ENCODE results near the gene VSTM4. TPM values are rescaled to one million over a fixed set of nuclear protein-coding genes. Genes with fewer than 3 reads are reported as not detected.
A peak's percentile ranks its signal among the peaks of the same experiment; 100 is the strongest.

The VSTM4 gene
- polyA plus RNA-seq, 4 donors: 0.81 to 7.2 (median 2.4) TPM; not detected in 1

DNA sequence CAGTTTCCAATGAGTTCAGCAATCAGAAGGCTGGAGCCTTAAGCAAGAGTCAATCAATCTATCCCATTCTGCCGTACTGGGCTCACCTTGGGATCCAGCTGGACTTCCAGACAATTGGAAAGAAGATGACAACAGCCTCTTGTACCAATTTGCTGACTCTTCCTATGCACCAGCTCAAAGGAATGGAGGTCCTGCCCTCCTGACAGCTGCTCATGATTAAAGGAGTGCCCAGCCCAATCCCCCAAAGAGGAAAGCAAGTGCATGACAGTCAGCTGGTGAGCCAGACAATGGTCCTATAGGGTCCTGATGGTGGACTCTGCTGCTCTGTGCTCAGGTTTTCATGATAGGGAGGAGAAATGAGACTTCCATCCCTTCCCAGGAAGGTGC is 25.1 kb downstream of the VSTM4 start:
- FAIRE-seq: no peak
- Histone ChIP-seq H3K27ac (ENCODE audit: low read depth in 1 of 3, low read length in 2 of 3) (no peak overlapping the region), H3K27me3 (ENCODE audit: control insufficient read depth in 3 of 3, insufficient read depth in 3 of 3, low read length in 3 of 3) (no peaks in the 10 kb centered on the region), H3K4me3 (ENCODE audit: low read depth in 1 of 3, low read length in 3 of 3) (no peak overlapping the region), H3K9me3 (ENCODE audit: control insufficient read depth in 2 of 2, insufficient read depth in 1 of 2, low read depth in 1 of 2, low read length in 1 of 2) (peaks cover 0 to 6% of the 10 kb centered on the region in 2 donors), H3K36me3 (ENCODE audit: control insufficient read depth in 3 of 3, insufficient read depth in 2 of 3, low read depth in 1 of 3, low read length in 3 of 3) (no peaks in the 10 kb centered on the region), H3K4me1 (ENCODE audit: control insufficient read depth in 3 of 3, insufficient read depth in 2 of 3, low read depth in 1 of 3, low read length in 2 of 3) (no peaks in the 10 kb centered on the region)
- WGBS, 3 donors: 57 to 66% (median 60%) methylated on average over 1 of the region's 1 CpG
- DNase-seq: no peak

DNA sequence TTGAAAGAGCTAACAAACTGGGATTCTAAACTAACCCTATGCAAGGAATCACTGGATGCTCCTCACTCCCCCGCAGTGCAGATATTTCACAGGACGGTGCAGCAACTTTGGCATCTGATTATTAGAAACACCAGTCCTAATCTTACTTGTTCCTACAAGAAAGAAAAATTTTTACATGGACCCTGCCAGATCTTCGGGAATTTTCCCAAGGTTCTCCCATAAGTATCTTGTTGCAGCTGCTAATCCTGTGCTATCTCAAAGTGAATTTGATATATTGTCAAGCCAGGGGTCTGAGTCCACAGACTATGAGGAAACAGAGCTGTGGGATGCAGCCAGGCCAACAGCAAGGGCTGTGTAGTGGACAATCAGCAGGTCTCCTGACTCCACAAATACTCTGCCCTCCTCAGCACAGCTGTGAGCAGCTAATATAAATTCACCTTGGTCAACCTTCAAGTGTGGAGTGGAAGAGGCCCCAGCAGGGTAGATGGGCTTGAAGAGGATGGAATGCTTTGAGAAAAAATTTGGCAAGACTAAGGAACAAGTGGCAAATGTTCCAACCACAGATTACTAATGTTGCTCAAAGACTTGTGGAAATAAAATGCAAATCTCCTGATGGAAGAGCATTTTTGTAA is 25.6 kb downstream of the VSTM4 start:
- Histone ChIP-seq H3K4me1 (ENCODE audit: control insufficient read depth in 3 of 3, insufficient read depth in 2 of 3, low read depth in 1 of 3, low read length in 2 of 3) (no peaks in the 10 kb centered on the region), H3K4me3 (ENCODE audit: low read depth in 1 of 3, low read length in 3 of 3) (no peak overlapping the region), H3K36me3 (ENCODE audit: control insufficient read depth in 3 of 3, insufficient read depth in 2 of 3, low read depth in 1 of 3, low read length in 3 of 3) (no peaks in the 10 kb centered on the region), H3K27me3 (ENCODE audit: control insufficient read depth in 3 of 3, insufficient read depth in 3 of 3, low read length in 3 of 3) (no peaks in the 10 kb centered on the region), H3K27ac (ENCODE audit: low read depth in 1 of 3, low read length in 2 of 3) (no peak overlapping the region), H3K9me3 (ENCODE audit: control insufficient read depth in 2 of 2, insufficient read depth in 1 of 2, low read depth in 1 of 2, low read length in 1 of 2) (peaks cover 0 to 4% of the 10 kb centered on the region in 2 donors)
- DNase-seq (no peak), FAIRE-seq (no peak)
- 62 to 82% (median 70%) methylated on average over 3 of the region's 3 CpGs for WGBS, 3 donors

DNA sequence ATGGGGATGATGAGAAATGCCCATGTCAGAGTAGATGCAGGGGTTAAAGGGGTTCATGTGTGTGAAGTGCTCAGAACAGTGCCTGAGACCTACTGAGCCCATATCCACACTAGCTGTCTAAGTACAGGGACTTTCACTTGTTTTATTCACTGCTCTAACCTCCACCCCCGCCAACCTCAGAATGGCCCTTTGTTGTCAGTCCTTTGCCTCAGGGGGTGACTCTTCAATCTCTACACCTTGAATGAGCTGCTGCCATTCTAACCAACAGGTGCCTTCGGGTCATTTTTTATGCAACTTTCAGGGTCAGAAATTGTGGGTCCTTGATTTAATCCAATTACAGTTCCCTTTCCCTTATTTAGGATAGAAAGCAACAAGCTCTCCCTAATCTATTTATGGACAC is 26.2 kb downstream of the VSTM4 start:
- no peaks in the 10 kb centered on the region for H3K4me1 ChIP-seq (ENCODE audit: control insufficient read depth in 3 of 3, insufficient read depth in 2 of 3, low read depth in 1 of 3, low read length in 2 of 3)
- 81 to 85% (median 82%) methylated on average over 2 of the region's 2 CpGs for WGBS, 3 donors
- no peaks in the 10 kb centered on the region for H3K27me3 ChIP-seq (ENCODE audit: control insufficient read depth in 3 of 3, insufficient read depth in 3 of 3, low read length in 3 of 3)
- FAIRE-seq: no peak
- no peak for DNase-seq
- H3K36me3 ChIP-seq (ENCODE audit: control insufficient read depth in 3 of 3, insufficient read depth in 2 of 3, low read depth in 1 of 3, low read length in 3 of 3): no peaks in the 10 kb centered on the region
- no peak overlapping the region for H3K4me3 ChIP-seq (ENCODE audit: low read depth in 1 of 3, low read length in 3 of 3)
- peaks cover 0 to 3% of the 10 kb centered on the region in 2 donors for H3K9me3 ChIP-seq (ENCODE audit: control insufficient read depth in 2 of 2, insufficient read depth in 1 of 2, low read depth in 1 of 2, low read length in 1 of 2)
- H3K27ac ChIP-seq (ENCODE audit: low read depth in 1 of 3, low read length in 2 of 3): no peak overlapping the region

DNA sequence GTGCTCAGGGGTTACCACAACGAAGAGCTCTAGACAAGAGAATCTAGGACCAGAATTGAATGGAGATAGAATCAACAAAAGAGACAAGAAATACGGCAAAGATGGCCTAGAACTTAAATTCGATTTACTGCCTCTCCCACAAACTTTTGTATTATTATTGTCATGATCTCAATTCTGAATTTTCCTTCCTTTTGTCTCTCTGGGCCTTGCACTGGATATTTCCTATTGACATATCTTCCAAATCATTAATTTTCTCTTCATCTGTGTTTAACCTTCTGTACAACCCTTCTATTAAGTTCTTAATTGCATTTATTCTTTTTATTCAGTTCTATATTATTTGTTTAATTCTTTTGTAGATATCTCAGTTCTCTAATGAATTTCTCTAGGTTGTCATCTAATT is 28.4 kb downstream of the VSTM4 start:
- Histone ChIP-seq H3K4me1 (ENCODE audit: control insufficient read depth in 3 of 3, insufficient read depth in 2 of 3, low read depth in 1 of 3, low read length in 2 of 3) (no peaks in the 10 kb centered on the region), H3K27ac (ENCODE audit: low read depth in 1 of 3, low read length in 2 of 3) (no peak overlapping the region), H3K9me3 (ENCODE audit: control insufficient read depth in 2 of 2, insufficient read depth in 1 of 2, low read depth in 1 of 2, low read length in 1 of 2) (peaks cover 0 to 3% of the 10 kb centered on the region in 2 donors), H3K27me3 (ENCODE audit: control insufficient read depth in 3 of 3, insufficient read depth in 3 of 3, low read length in 3 of 3) (no peaks in the 10 kb centered on the region), H3K36me3 (ENCODE audit: control insufficient read depth in 3 of 3, insufficient read depth in 2 of 3, low read depth in 1 of 3, low read length in 3 of 3) (no peaks in the 10 kb centered on the region), H3K4me3 (ENCODE audit: low read depth in 1 of 3, low read length in 3 of 3) (no peak overlapping the region)
- DNase-seq: no peak
- 87 to 91% (median 88%) methylated on average over 3 of the region's 3 CpGs for WGBS, 3 donors
- no peak for FAIRE-seq

DNA sequence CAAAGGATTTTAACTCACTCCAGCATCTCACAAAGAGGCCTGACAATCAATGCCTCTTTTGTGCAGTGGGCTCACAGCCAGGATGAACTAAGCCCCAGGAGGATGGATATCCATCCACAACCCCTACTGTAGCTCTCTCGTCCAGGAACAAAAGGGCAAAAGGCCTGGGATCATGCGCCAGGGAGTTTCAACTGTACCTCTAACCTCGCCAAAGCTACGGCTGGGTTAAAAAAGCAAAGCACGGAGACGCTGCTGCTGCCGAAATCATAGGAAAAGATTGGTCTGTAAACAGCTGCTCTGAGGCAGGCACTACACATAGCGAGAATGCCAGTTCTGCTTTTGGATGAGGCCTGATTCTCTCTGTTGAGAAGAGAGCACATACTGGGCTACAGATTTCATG is 32.1 kb downstream of the VSTM4 start:
- no peaks in the 10 kb centered on the region for H3K36me3 ChIP-seq (ENCODE audit: control insufficient read depth in 3 of 3, insufficient read depth in 2 of 3, low read depth in 1 of 3, low read length in 3 of 3)
- H3K27ac ChIP-seq (ENCODE audit: low read depth in 1 of 3, low read length in 2 of 3): no peak overlapping the region
- no peak overlapping the region for H3K4me3 ChIP-seq (ENCODE audit: low read depth in 1 of 3, low read length in 3 of 3)
- H3K27me3 ChIP-seq (ENCODE audit: control insufficient read depth in 3 of 3, insufficient read depth in 3 of 3, low read length in 3 of 3): no peaks in the 10 kb centered on the region
- 67 to 84% (median 81%) methylated on average over 8 of the region's 8 CpGs for WGBS, 3 donors
- DNase-seq (no peak), FAIRE-seq (no peak)
- peaks cover 0 to 25% (median 0%) of the 10 kb centered on the region in 3 donors for H3K4me1 ChIP-seq (ENCODE audit: control insufficient read depth in 3 of 3, insufficient read depth in 2 of 3, low read depth in 1 of 3, low read length in 2 of 3)
- H3K9me3 ChIP-seq (ENCODE audit: control insufficient read depth in 2 of 2, insufficient read depth in 1 of 2, low read depth in 1 of 2, low read length in 1 of 2): peaks cover 0 to 3% of the 10 kb centered on the region in 2 donors

DNA sequence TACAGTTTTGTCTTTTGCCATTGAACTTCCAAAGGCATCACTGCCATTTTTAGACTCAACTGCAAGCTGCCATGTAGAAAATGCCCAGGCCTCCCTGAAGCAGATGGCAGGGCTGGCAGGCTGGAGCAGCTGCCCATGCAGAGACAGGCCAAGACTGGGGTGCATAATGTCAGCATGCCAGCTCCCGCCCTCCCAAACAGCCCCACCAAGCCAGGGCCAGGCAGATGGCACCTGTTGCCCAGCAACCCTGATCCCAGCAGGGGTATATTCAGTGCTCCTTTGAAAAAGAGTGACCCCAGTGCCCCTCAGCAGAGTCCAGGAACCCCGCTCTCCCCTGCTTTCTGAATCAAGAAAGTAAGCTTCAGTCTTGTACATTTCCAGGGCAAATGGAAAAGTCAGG is 32.6 kb downstream of the VSTM4 start:
- Histone ChIP-seq H3K4me3 (ENCODE audit: low read depth in 1 of 3, low read length in 3 of 3) (no peak overlapping the region), H3K27me3 (ENCODE audit: control insufficient read depth in 3 of 3, insufficient read depth in 3 of 3, low read length in 3 of 3) (no peaks in the 10 kb centered on the region), H3K27ac (ENCODE audit: low read depth in 1 of 3, low read length in 2 of 3) (no peak overlapping the region), H3K9me3 (ENCODE audit: control insufficient read depth in 2 of 2, insufficient read depth in 1 of 2, low read depth in 1 of 2, low read length in 1 of 2) (peaks cover 0 to 3% of the 10 kb centered on the region in 2 donors), H3K36me3 (ENCODE audit: control insufficient read depth in 3 of 3, insufficient read depth in 2 of 3, low read depth in 1 of 3, low read length in 3 of 3) (no peaks in the 10 kb centered on the region), H3K4me1 (ENCODE audit: control insufficient read depth in 3 of 3, insufficient read depth in 2 of 3, low read depth in 1 of 3, low read length in 2 of 3) (peaks cover 0 to 25% (median 0%) of the 10 kb centered on the region in 3 donors)
- FAIRE-seq (no peak), DNase-seq (no peak)
- WGBS, 3 donors: 66 to 92% (median 92%) methylated on average over 2 of the region's 2 CpGs

DNA sequence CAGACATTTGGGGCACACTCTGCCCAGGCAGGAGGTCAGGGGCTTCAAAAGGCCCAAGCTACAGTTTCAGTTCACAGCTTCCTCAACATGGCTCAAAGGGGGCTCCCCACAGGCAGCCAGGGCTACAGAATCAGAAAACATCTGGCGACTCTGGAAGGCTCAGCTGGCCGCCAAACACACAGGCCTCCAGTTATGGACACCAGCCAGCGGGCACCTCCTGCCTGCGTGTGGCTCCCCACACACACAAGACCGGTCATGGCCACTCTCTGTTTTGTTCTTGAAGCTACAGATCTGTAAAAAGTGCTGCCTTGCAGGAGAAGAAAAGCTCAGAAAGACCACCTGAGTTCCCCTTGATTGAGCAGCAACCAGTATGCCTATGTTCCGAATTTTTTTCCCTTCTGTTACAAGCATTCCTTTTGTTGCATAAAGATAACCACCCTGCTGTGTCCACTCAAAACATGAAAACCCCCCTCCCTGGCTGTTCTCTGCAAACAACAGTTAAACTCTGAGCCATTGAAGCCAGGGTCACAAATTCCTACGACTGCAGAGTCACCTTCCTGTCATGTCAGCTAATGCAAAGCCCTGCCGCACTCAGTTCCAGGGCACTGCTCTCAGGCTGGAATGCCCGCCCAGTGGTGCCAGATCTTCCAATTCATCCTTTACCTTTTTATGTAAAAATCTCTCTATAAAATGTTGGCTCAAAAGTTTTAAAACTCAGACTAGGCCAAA is 33.6 kb downstream of the VSTM4 start:
- peak overlapping the region in 1 of 3 donors; percentile 70 for H3K27ac ChIP-seq (ENCODE audit: low read depth in 1 of 3, low read length in 2 of 3)
- no peak overlapping the region for H3K4me3 ChIP-seq (ENCODE audit: low read depth in 1 of 3, low read length in 3 of 3)
- DNase-seq (no peak), FAIRE-seq (no peak)
- H3K36me3 ChIP-seq (ENCODE audit: control insufficient read depth in 3 of 3, insufficient read depth in 2 of 3, low read depth in 1 of 3, low read length in 3 of 3): peaks cover 0 to under 1% (median 0%) of the 10 kb centered on the region in 3 donors
- no peaks in the 10 kb centered on the region for H3K9me3 ChIP-seq (ENCODE audit: control insufficient read depth in 2 of 2, insufficient read depth in 1 of 2, low read depth in 1 of 2, low read length in 1 of 2)
- no peaks in the 10 kb centered on the region for H3K27me3 ChIP-seq (ENCODE audit: control insufficient read depth in 3 of 3, insufficient read depth in 3 of 3, low read length in 3 of 3)
- peaks cover 0 to 25% (median 0%) of the 10 kb centered on the region in 3 donors for H3K4me1 ChIP-seq (ENCODE audit: control insufficient read depth in 3 of 3, insufficient read depth in 2 of 3, low read depth in 1 of 3, low read length in 2 of 3)
- WGBS, 3 donors: 73 to 81% (median 74%) methylated on average over 9 of the region's 9 CpGs

DNA sequence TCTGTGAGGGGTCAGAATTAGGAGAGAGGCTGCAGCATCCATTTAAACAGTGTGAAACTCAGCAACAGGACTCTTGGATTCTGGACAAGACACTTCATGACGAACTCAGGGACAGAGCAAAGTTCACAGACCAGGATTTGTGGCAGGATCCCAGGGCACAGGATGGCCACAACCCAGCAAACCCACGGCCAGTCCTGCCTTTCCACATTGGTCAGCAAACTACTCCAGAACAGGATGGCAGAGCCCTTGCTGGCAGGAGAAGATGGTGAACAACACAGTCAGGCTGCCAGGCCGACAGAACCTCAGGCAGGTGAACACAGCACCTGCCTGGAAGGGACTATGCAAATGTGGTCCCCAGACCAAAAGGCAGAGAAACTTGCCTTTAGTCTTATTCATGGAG is 34.4 kb downstream of the VSTM4 start:
- no peak for FAIRE-seq
- Histone ChIP-seq H3K36me3 (ENCODE audit: control insufficient read depth in 3 of 3, insufficient read depth in 2 of 3, low read depth in 1 of 3, low read length in 3 of 3) (peaks cover 0 to 6% (median 0%) of the 10 kb centered on the region in 3 donors), H3K4me3 (ENCODE audit: low read depth in 1 of 3, low read length in 3 of 3) (no peak overlapping the region), H3K9me3 (ENCODE audit: control insufficient read depth in 2 of 2, insufficient read depth in 1 of 2, low read depth in 1 of 2, low read length in 1 of 2) (no peaks in the 10 kb centered on the region), H3K4me1 (ENCODE audit: control insufficient read depth in 3 of 3, insufficient read depth in 2 of 3, low read depth in 1 of 3, low read length in 2 of 3) (peaks cover 0 to 25% (median 0%) of the 10 kb centered on the region in 3 donors), H3K27ac (ENCODE audit: low read depth in 1 of 3, low read length in 2 of 3) (peak overlapping the region in 1 of 3 donors; percentile 70), H3K27me3 (ENCODE audit: control insufficient read depth in 3 of 3, insufficient read depth in 3 of 3, low read length in 3 of 3) (no peaks in the 10 kb centered on the region)
- 34 to 54% (median 34%) methylated on average over 3 of the region's 3 CpGs for WGBS, 3 donors
- peak in 1 of 2 donors; percentile 9 for DNase-seq
